K562 (cell line): Measurements from ENCODE around the gene SLC16A1. TPM values are rescaled to one million over a fixed set of nuclear protein-coding genes. Genes with fewer than 3 reads are reported as not detected.

Source experiments
- CBX1 ChIP-seq: sonication (generic); IDR thresholded peaks from 2 replicates; pipeline ENCODE4 v1.6.1; 2016; ENCODE audit warnings: antibody characterized with exemption, low read depth, mild to moderate bottlenecking
- CBX8 ChIP-seq: fragments of 200-600 bp; sonication (generic); IDR thresholded peaks from 2 replicates; pipeline ENCODE4 v1.6.1; 2012; ENCODE audit warnings: borderline replicate concordance, mixed run types, low read depth, mild to moderate bottlenecking, moderate library complexity, mixed read lengths, low read length, control low read depth, inconsistent platforms; ENCODE audit not compliant: poor library complexity, severe bottlenecking; ENCODE audit errors: extremely low read depth
- CCNT2 ChIP-seq: IDR thresholded peaks from 2 replicates; pipeline ENCODE4 v1.6.1; 2011; ENCODE audit warnings: borderline replicate concordance, low read depth, mild to moderate bottlenecking, moderate library complexity, mixed read lengths, low read length; ENCODE audit not compliant: insufficient read length; ENCODE audit errors: extremely low read depth
- FOSL1 ChIP-seq: fragments of 200-800 bp; sonication (Bioruptor generic); conservative IDR thresholded peaks from 2 replicates; pipeline ENCODE4 v1.6.1; 2016; ENCODE audit warnings: missing genetic modification characterization, missing compliant biosample characterization
- KDM5B ChIP-seq: fragments of 200-600 bp; sonication (generic); IDR thresholded peaks from 2 replicates; pipeline ENCODE4 v1.6.1; 2012; ENCODE audit warnings: low read depth, mild to moderate bottlenecking, moderate library complexity, low read length, control low read depth, inconsistent platforms; ENCODE audit not compliant: insufficient replicate concordance
- NCOR1 ChIP-seq: fragments of 450-650 bp; IDR thresholded peaks from 2 replicates; pipeline ENCODE4 v1.6.1; 2016; ENCODE audit warnings: mild to moderate bottlenecking, moderate library complexity
- POLR2G ChIP-seq: fragments of 200-400 bp; formaldehyde crosslinking; IDR thresholded peaks from 2 replicates; pipeline ENCODE4 v1.6.1; 2017; ENCODE audit warnings: low read depth, mild to moderate bottlenecking, antibody characterized with exemption, low read length, moderate library complexity
- POLR3A ChIP-seq: IDR thresholded peaks from 2 replicates; pipeline ENCODE4 v1.6.1; 2011; ENCODE audit warnings: borderline replicate concordance, mild to moderate bottlenecking, moderate library complexity; ENCODE audit not compliant: insufficient read length, insufficient read depth; ENCODE audit errors: extremely low read depth
- RBM15 ChIP-seq: fragments of 200-400 bp; formaldehyde crosslinking; IDR thresholded peaks from 2 replicates; pipeline ENCODE4 v1.6.1; 2018; ENCODE audit warnings: mild to moderate bottlenecking, low read length, moderate library complexity; ENCODE audit not compliant: insufficient read depth
- RBM34 ChIP-seq: fragments of 200-400 bp; formaldehyde crosslinking; IDR thresholded peaks from 2 replicates; pipeline ENCODE4 v1.6.1; 2018; ENCODE audit warnings: low read length, borderline replicate concordance; ENCODE audit not compliant: insufficient read depth
- TCF7L2 ChIP-seq: fragments of 150-350 bp; IDR thresholded peaks from 2 replicates; pipeline ENCODE4 v1.6.1; 2016; ENCODE audit warnings: low read depth, mild to moderate bottlenecking, low read length, moderate library complexity
- ZNF644 ChIP-seq: fragments of 200-800 bp; sonication (Bioruptor generic); IDR thresholded peaks from 2 replicates; pipeline ENCODE4 v1.6.1; 2016; ENCODE audit warnings: low read depth, missing genetic modification characterization, missing compliant biosample characterization
- ZNF766 ChIP-seq: fragments of 200-800 bp; sonication (Bioruptor generic); conservative IDR thresholded peaks from 2 replicates; pipeline ENCODE4 v1.6.1; 2016; ENCODE audit warnings: missing genetic modification characterization, missing compliant biosample characterization
- ZNF79 ChIP-seq: fragments of 250-450 bp; sonication (Bioruptor Pico); IDR thresholded peaks from 2 replicates; pipeline ENCODE4 v1.4.0; 2020; ENCODE audit warnings: low read depth, mild to moderate bottlenecking, moderate library complexity
- polyA plus RNA-seq, 8 experiments: library from polyadenylated mRNA; depleted of rRNA in 4 of 8; stranded (reverse) in 5 of 8; unstranded in 3 of 8; fragments of >200 nt; fragmentation: Nextera tagmentation in 2 of 8; fragmentation: Illumina TruSeq in 1 of 8; extraction: Ambion mirVana in 2 of 8; extraction: Trizol in 1 of 8; gene quantifications; 2 replicates each; pipeline versions ENCODE4 v1.2.1 to v1.2.3, GENCODE V29; 2011 to 2014; ENCODE audit warnings: inconsistent platforms in 1 of 8, missing spikeins in 1 of 8
- total RNA-seq, 7 experiments: library from RNA; depleted of rRNA in 6 of 7; stranded (reverse); fragments of >200 nt in 6 of 7; fragmentation: Illumina TruSeq in 2 of 7; extraction: Trizol in 2 of 7; gene quantifications; 2 replicates each; pipeline versions ENCODE4 v1.2.1 to v1.2.3, GENCODE V29; 2011 to 2021; ENCODE audit warnings: low replicate concordance in 1 of 7
- TF ChIP-seq, protein P1 (sequence below), 2 experiments: fragments of 450-650 bp in 1 of 2; sonication (generic) in 1 of 2; formaldehyde crosslinking in 1 of 2; IDR thresholded peaks; 2 replicates each; pipeline versions ENCODE4 v1.7.1 to v1.9.0; 2016 to 2022; ENCODE audit warnings: inconsistent platforms in 1 of 2, mild to moderate bottlenecking in 1 of 2, missing genetic modification reagents in 1 of 2
- TF ChIP-seq, protein P2 (sequence below): fragments of 200-800 bp; sonication (Bioruptor generic); IDR thresholded peaks from 2 replicates; pipeline ENCODE4 v1.6.1; 2017; ENCODE audit warnings: missing genetic modification characterization, missing compliant biosample characterization

SLC16A1 gene
- total and polyA plus RNA-seq, 9 of the 15 experiments (the other 6 are each of a cell fraction or from before 2014, with no cell fraction given), result 73.1 to 244 (median 117) TPM

DNA sequence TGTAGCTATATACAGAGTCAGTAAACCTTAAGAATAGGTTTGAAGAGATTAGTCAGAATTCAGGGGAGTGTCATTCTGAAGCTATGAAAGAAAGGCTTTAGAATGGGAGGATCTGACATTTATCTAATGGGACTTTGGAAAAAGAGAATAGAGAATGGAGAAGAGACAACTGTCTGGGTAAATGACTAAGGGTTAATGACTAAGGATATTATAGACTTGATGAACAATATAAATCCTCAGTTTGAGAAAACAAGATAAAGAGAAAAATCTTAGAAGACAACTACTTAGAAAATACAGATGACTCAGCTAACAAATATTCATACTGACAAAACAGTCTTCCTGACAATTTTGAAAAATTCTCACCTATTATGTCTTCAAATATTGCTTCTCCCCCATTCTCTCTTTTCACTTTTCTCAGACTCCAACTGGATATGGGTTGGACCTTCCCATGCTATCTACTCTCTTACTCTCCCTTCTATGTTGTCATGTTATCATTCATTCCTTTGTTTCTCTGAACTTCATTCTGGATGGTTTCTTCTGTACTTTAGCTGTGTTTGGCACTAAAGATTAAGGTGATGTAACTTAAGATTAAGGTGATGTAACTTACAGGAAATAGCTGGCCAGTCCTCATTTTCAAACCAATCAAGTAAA, 20.4 kb downstream of the SLC16A1 start (continued):
- TF ChIP-seq RBM34 (no peak), CBX1 (no peak), POLR2G (no peak), KDM5B (no peak), NCOR1 (peak; percentile 69; the same call in 1 of the 2 replicates), ZNF644 (no peak), ZNF79 (no peak), ZNF766 (CRISPR knock-in tag) (peak; percentile 99), TCF7L2 (no peak), FOSL1 (tag) (peak; percentile 91), CBX8 (no peak), CCNT2 (peak; percentile 53), POLR3A (no peak), RBM15 (no peak)
- TF ChIP-seq, protein P1, sequence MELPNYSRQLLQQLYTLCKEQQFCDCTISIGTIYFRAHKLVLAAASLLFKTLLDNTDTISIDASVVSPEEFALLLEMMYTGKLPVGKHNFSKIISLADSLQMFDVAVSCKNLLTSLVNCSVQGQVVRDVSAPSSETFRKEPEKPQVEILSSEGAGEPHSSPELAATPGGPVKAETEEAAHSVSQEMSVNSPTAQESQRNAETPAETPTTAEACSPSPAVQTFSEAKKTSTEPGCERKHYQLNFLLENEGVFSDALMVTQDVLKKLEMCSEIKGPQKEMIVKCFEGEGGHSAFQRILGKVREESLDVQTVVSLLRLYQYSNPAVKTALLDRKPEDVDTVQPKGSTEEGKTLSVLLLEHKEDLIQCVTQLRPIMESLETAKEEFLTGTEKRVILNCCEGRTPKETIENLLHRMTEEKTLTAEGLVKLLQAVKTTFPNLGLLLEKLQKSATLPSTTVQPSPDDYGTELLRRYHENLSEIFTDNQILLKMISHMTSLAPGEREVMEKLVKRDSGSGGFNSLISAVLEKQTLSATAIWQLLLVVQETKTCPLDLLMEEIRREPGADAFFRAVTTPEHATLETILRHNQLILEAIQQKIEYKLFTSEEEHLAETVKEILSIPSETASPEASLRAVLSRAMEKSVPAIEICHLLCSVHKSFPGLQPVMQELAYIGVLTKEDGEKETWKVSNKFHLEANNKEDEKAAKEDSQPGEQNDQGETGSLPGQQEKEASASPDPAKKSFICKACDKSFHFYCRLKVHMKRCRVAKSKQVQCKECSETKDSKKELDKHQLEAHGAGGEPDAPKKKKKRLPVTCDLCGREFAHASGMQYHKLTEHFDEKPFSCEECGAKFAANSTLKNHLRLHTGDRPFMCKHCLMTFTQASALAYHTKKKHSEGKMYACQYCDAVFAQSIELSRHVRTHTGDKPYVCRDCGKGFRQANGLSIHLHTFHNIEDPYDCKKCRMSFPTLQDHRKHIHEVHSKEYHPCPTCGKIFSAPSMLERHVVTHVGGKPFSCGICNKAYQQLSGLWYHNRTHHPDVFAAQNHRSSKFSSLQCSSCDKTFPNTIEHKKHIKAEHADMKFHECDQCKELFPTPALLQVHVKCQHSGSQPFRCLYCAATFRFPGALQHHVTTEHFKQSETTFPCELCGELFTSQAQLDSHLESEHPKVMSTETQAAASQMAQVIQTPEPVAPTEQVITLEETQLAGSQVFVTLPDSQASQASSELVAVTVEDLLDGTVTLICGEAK (IDR thresholded peaks at IDR 0.05), result peak; percentile 48
- TF ChIP-seq, protein P1 (CRISPR knock-in tag; IDR thresholded peaks at IDR 0.05), result no peak
- TF ChIP-seq, protein P2, sequence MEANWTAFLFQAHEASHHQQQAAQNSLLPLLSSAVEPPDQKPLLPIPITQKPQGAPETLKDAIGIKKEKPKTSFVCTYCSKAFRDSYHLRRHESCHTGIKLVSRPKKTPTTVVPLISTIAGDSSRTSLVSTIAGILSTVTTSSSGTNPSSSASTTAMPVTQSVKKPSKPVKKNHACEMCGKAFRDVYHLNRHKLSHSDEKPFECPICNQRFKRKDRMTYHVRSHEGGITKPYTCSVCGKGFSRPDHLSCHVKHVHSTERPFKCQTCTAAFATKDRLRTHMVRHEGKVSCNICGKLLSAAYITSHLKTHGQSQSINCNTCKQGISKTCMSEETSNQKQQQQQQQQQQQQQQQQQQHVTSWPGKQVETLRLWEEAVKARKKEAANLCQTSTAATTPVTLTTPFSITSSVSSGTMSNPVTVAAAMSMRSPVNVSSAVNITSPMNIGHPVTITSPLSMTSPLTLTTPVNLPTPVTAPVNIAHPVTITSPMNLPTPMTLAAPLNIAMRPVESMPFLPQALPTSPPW (CRISPR knock-in tag), result peak; percentile 37; the same call in 1 of the 2 replicates
